C4-2B (cell line): ENCODE measurements around the gene B3GALT2.

Experiments
- ZFX ChIP-seq: fragments of 450-650 bp; IDR thresholded peaks from 2 replicates; pipeline ENCODE4 v1.6.1; 2017
- TF ChIP-seq, protein P1 (sequence below): fragments of 450-650 bp; conservative IDR thresholded peaks from 2 replicates; pipeline ENCODE4 v1.5.1; 2017; ENCODE audit warnings: mild to moderate bottlenecking

DNA sequence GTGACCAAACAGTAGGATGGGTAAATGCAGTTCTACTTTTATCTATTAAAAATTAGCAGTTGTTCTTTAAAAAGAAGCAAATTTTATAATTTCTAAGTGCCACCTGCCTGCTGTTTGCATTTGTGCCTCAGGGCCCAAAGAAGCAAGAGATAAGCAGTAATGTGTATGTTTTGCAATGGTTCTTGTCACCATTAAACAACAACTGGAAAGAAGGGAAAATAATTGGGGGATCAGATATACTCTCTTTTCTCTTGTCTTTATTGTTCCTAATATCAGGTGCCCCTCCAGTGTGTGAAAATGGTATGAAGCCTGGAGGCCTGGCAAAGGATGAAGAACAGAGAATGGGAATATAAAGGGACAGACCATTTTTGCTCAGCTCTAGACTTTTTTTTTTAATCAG is 9.6 kb downstream of the B3GALT2 start:
- TF ChIP-seq, protein P1, sequence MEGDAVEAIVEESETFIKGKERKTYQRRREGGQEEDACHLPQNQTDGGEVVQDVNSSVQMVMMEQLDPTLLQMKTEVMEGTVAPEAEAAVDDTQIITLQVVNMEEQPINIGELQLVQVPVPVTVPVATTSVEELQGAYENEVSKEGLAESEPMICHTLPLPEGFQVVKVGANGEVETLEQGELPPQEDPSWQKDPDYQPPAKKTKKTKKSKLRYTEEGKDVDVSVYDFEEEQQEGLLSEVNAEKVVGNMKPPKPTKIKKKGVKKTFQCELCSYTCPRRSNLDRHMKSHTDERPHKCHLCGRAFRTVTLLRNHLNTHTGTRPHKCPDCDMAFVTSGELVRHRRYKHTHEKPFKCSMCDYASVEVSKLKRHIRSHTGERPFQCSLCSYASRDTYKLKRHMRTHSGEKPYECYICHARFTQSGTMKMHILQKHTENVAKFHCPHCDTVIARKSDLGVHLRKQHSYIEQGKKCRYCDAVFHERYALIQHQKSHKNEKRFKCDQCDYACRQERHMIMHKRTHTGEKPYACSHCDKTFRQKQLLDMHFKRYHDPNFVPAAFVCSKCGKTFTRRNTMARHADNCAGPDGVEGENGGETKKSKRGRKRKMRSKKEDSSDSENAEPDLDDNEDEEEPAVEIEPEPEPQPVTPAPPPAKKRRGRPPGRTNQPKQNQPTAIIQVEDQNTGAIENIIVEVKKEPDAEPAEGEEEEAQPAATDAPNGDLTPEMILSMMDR, result no peak
- TF ChIP-seq ZFX, result no peak
